Measurements from ENCODE around the gene CD84.
A peak's percentile ranks its signal among the peaks of the same experiment; 100 is the strongest.
"Not testable (repeated sequence)": the region's sequence is repeated elsewhere in the genome, so short reads cannot be mapped to it uniquely, and the experiment has no call there.

Gene CD84

DNA sequence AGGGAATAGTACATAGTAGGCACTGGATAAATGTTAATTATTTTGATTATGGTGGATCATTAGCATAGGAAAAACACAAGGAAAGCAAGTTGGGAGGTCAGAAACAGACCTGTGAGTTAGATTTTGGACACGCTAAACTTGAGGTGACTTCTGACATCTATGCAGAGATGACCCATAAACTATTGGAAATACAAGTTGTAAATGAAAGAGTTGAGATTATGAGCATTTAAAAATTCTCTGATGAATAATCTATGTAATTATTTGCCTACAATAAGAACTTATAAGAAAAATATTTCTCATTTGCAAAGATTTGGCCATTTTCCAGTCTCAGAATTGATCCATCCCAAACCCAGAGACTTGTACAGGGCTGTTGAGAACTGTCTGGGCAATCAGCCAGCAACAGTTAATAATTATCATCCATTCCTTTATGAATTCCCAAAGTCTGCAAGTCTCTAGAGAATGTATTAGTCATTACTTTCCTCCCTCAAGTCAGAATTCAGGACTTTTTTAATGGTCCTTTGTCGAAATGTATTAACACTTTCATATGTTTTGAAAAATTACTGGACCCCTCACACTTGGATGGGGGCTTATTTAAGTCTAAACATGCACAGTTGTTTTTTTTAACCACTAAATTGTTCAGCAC, 36.9 kb downstream of the CD84 start:
- DNase-seq (ENCODE audit: low read depth in 1 of 2, low spot score in 1 of 2), result no peak

DNA sequence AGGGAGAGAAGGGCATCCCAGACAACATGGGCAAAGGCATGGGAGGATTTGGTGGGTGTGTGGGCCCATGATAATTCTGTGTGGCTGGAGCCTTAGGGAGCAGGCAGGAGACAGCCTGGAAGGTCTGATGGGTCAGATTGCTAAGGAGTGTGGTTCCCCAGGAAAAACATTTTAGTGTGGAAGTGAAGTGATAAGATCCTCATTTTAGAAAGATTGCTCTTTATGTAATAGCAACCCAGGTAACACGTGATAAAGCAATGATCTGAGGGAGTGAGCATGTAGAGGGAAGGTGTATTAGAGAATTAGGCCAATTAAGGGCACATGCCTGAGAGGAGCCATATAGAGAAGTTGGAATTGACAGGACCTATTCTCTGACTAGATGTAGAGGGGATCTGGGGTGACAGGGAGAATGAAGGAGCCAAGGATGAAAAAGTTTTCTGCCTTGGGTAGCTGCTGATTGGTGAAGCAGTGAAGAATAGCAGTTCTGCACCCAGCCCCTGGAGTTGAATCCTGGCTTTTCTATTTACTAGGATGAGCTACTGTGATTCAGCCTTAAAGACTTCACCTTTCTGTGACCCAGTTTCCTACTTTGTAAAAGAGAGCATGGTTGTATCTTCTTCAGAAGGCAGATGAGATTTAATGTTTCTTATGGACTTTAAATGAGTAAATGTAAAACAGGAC, 37.5 kb downstream of the CD84 start:
- no peak for DNase-seq (ENCODE audit: low read depth in 1 of 2, low spot score in 1 of 2)

DNA sequence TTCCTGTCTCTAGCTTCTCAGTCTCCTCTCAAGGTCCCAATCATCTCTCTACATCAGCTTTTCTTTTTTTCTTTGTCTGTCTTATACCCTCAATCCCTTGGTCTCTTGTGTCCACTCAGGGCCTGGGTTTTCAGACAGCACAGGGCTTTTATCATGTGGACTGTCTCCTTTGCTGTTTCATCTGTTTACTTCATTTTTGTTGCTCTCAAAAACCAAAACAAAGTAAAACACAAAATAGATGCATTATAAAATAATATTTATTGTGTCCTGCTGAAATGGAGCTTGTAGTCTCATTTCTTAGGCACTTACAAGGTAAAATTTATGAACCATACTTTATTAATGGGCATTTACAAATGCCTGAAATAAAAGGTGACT, 38.5 kb downstream of the CD84 start:
- DNase-seq (ENCODE audit: low read depth in 1 of 2, low spot score in 1 of 2), result no peak

DNA sequence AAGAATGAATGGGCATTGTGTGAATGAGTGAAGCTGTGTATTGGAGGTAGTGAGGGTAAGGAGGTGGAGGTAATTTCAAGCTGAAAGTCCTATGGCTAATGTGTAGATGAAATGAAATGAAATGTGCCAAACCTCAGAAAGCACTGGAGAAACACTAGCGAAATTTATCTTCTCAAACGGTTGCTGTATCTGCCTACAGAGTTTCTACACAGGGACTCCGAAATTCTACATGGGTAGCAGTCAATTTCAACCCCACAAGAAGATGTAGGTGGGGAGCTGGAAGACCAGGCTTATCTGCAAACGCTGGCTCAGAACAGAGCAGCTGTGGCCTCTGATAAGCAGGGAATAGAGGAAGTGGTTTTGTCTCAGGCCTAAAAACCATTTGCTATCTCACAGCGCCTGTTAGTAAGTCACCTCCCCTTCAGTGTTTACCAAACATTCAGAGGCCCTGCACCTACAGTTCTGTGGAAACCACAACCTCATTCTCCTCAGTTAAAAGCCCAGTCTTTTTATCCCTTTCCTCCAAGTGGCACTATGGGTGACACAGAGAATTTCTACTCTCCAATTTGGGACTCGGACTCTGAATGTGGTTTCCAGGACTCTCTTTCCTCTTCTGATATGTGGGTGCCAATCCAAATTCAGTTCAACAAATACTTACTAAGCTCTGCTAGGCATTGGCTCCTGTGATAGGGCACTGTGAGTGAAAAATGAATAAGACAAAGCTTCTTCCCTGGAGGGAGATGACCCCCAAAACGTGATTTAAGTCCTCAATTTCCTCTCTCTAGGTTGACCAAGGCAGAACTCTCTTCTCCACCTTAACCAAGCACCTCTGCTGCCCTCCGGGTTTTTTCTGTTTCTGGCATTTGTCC, 39.1 kb downstream of the CD84 start:
- peak in 1 of 2 donors; percentile 18 for DNase-seq (ENCODE audit: low read depth in 1 of 2, low spot score in 1 of 2)

- DNase-seq (ENCODE audit: low read depth in 1 of 2, low spot score in 1 of 2), result no peak
These were observed 39.7 kb downstream of the CD84 start for GRCh38 chr1:160539684-160539989.

DNA sequence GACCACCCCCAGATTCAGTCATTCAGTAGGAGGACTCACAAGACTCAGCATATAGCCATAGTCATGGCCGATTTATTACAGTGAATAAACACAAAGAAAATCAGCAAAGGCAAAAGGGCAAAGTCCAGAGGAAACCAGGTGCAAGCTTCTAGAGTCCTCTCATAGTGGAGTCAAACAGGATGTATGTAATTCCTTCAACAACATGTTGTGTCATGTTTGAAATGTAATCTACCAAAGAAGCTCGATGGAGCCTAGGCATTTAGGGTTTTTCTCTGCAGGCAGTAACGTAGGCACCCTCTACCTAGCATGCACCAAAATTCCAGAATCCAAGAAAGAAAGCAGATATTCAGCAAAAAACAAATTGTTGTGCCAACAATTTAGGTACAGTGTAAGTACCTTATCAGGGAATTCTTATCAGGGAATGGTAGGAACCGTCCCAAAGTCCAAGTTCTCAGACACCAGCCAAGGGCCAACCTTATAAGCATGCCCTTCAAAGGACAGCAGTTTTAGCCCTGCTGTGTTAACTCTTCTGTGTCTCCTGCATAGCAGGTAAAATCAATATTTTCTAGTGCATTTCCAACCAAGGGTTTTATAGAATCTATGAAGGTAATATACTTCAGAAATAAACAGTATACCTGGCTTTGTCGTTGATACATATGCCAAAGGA, 40.2 kb downstream of the CD84 start:
- DNase-seq (ENCODE audit: low read depth in 1 of 2, low spot score in 1 of 2), result no peak

DNA sequence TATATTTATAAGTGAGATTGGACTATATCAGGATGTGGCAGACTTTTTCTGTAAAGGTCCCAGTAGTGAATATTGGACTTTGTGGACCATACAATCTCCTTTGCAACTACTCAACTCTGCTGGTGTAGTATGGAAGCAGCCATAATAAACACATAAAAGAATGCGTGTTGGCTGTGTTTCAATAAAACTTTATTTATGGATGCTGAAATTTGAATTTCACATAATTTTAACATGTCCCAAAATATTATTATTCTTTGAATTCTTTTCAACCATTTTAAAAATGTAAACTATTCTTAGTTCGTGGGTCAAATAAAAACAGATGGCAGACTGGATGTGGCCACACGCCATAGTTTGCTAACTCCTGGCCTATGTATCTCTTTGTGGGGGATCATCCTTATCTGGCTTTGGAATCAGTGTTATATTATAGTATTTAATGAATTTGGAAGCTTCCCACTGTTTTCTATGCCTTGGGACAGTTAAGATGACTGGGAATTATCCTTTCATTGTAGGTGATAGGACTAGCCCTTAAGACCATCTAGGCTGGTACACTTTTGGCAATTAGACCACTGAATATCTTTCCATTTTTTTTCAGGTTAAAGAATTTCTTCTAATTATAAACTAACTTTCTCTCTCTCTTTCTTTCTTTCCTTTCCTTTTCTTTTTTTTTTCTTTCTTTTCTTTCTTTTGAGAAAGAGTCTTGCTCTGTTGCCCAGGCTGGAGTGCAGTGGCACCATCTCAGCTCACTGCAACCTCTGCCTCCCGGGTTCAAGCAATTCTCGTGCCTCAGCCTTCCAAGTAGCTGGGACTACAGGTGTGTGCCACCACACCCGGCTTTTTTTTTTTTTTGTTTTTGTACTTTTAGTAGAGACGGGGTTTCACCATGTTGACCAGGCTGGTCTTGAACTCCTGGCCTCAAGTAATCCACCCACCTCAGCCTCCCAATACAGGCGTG, 41.3 kb downstream of the CD84 start:
- no peak for DNase-seq (ENCODE audit: low read depth in 1 of 2, low spot score in 1 of 2)

DNA sequence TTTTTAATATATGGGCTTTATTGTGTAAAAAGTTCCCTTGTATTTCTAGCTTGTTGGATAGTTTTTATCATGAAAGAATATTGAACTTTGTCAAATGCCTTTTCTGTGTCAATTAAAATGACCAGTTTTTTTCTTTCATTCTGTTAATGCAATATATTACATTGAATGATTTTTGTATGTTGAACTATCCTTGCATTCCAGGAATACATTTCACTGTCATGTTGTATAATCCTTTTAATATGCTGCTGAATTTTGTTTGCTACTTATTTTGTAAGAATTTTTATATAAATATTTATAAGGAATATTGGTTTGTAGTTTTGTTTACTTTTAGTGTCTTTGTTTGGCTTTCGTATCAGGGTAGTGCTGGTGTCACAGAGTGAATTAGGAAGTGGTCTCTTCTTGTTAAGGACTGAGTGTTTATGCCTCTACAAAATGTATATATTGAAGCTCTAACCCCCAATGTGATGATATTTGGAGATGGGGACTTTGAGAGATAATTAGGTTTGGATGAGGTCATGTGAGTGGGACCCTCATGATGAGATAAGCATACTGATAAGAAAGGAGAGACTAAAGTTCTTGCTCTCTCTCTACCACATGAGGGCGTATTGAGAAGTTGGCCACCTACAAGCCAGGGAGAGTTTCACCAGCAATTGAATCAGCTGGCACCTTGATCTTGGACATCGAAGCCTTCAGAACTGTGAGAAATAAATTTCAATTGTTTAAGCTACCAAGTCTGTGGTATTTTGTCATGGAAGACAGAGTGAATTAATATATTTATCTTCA, 44.3 kb downstream of the CD84 start:
- DNase-seq (ENCODE audit: low read depth in 1 of 2, low spot score in 1 of 2), result no peak

- DNase-seq (ENCODE audit: low read depth in 1 of 2, low spot score in 1 of 2), result not testable (repeated sequence)
These were observed 46.8 kb downstream of the CD84 start for GRCh38 chr1:160532557-160532813.

- DNase-seq (ENCODE audit: low read depth in 1 of 2, low spot score in 1 of 2), result not testable (repeated sequence)
These were observed 47.3 kb downstream of the CD84 start for GRCh38 chr1:160531809-160532556.

DNA sequence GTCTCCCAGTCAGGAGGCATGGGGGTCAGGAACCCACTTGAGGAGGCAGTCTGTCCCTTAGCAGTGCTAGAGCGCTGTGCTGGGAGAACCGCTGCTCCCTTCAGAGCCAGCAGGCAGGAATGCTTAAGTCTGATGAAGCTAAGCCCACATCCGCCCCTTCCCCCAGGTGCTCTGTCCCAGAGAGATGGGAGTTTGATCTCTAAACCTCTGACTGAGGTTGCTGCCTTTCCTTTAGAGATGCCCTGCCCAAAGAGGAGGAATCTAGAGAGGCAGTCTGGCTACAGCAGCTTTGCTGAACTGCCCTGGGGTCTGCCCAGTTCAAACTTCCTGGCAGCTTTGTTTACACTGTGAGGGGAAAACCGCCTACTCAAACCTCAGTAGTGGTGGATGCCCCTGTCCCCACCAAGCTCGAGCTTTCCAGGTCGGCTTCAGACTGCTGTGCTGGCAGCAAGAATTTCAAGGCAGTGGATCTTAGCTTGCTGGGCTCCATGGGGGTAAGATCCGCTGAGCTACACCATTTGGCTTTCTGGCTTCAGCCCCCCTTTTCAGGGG, 49.8 kb downstream of the CD84 start:
- DNase-seq (ENCODE audit: low read depth in 1 of 2, low spot score in 1 of 2), result not testable (repeated sequence)

DNA sequence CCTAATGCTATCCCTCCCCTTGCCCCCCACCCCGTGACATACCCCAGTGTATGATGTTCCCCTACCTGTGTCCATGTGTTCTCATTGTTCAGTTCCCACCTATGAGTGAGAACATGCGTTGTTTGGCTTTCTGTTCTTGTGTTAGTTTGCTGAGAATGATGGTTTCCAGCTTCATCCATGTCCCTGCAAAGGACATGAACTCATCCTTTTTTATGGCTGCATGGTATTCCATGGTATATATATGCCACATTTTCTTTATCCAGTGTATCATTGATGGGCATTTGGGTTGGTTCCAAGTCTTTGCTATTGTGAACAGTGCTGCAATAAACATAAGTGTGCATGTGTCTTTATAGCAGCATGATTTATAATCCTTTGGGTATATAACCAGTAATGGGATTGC, 55.5 kb downstream of the CD84 start:
- DNase-seq (ENCODE audit: low read depth in 1 of 2, low spot score in 1 of 2), result not testable (repeated sequence)

- peak in 1 of 2 donors; percentile 19 for DNase-seq (ENCODE audit: low read depth in 1 of 2, low spot score in 1 of 2)
These were observed 56.5 kb downstream of the CD84 start, which contains the start of gene SLAMF6 for GRCh38 chr1:160522622-160523345. SLAMF6 (minus strand) TSS chr1:160523255; CDS start chr1:160523192, 63 bp downstream.

DNA sequence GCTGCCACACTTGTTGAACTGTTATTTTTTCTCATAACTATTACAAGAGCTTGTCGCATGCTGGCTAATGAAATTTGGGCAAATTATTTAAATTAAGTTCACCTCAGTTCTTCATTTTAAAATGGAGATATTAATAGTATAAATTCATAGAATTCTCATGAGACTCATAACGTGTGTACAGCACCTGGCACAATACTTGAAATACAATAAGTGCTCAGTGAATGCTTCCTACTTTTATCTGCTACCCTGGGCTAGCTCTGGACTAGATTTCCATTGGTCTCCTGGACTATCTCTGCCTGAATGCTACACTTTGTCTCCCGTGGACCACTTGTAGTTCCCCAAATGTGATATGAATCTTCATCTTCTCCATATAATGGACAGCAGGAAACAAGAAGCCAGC, 57.2 kb downstream of the CD84 start:
- no peak for DNase-seq (ENCODE audit: low read depth in 1 of 2, low spot score in 1 of 2)

DNA sequence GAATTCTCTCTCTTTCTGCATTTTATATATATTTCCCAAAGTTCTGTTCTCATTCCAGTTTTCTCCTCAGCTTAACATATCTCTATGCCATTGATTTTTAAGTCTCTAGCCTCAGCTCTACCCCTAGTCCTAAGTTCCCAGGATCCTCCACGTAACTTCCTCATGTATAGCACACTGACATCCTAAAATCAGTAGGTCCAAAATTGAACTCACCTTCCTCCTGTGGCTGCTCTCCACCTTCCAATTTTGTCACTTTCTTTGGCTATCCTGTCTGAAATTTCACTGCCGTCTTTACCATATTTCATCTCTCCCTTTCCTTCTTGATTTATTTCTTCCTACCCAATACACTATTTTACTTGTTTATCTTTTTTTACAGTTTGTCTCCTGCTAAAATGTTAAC, 57.7 kb downstream of the CD84 start:
- DNase-seq (ENCODE audit: low read depth in 1 of 2, low spot score in 1 of 2), result no peak

DNA sequence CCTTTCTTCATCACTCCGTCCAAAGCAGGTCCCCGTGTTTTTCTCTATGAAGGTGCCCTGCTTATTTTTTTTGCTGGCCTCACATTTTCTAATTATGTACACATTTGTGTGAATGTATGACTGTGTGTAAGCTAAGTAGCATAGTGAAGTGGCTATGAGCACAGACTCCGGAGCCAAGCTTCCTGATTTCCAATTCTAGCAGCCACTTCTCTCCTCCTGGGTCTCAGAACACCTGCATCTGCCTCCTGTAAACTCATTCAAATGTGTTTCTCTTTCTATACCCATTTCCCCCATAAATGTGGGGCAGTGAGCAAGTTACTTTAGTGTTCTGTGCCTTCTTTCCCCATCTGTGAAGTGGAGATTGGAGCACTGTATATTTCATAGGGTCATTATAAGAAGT, 58.3 kb downstream of the CD84 start:
- DNase-seq (ENCODE audit: low read depth in 1 of 2, low spot score in 1 of 2), result no peak

GRCh38 chr1:160520582-160520981, 58.7 kb downstream of the CD84 start:
- DNase-seq (ENCODE audit: low read depth in 1 of 2, low spot score in 1 of 2), result no peak
